HG02973 (cell line): Measurements from ENCODE around the gene SCT.

Experiments used
- ATAC-seq: cut with Tn5 transposase; IDR thresholded peaks from one replicate; pipeline ENCODE4 v1.9.1; 2021; ENCODE audit warnings: moderate library complexity; ENCODE audit not compliant: unreplicated experiment

The SCT gene

DNA sequence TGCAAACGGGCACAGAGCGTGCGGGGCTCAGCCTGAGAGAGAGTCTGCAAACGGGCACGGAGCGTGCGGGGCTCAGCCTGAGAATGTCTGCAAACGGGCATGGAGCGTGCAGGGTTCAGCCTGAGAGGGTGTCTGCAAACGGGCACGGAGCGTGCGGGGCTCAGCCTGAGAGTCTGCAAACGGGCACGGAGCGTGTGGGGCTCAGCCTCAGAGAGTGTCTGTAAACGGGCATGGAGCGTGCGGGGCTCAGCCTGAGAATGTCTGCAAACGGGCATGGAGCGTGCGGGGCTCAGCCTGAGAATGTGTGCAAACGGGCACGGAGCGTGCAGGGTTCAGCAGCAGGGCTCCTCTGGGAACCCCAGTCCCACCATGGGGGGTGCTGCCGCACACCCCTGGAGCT lies 37.2 kb downstream of the SCT start:
- ATAC-seq: no peak

DNA sequence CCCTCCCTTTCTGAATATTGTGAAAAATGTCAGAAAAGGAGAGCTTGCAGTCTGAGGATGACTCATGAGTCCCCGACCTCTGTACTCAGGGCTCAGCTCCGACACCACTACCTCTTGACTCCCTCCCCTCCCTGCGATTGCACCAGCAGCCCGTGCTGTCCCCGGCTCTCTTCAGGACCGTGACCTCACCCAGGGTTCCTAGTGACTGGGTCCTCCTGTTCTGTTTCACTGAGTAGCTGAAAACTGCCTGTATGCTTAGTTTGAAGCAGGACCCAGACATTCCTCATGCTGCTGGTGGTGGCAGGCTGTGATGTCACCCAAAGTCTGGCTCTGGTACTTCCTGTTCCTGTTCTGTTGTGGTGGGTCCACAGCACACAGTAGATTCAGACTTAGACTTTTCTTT lies 39.0 kb downstream of the SCT start:
- ATAC-seq: no peak

DNA sequence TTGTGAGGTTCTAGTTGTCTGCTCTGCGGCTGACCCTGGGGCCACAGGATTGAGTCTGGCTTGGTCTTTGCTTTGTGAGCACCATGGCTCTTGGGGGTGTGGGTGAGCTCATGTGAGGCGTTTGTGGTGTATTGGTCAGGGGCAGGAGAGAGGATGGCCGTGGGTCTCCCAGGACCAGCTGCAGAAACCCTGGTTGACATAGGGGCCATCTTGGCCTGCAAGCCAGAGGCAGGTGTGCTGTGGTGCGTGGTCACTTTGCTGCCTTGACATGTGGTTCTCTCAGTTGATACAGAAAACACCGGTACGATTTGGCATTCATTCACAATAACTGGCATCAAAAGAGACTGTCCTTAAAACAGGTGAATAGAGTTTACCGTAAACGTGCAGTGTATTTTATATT lies 39.4 kb downstream of the SCT start:
- ATAC-seq: no peak

DNA sequence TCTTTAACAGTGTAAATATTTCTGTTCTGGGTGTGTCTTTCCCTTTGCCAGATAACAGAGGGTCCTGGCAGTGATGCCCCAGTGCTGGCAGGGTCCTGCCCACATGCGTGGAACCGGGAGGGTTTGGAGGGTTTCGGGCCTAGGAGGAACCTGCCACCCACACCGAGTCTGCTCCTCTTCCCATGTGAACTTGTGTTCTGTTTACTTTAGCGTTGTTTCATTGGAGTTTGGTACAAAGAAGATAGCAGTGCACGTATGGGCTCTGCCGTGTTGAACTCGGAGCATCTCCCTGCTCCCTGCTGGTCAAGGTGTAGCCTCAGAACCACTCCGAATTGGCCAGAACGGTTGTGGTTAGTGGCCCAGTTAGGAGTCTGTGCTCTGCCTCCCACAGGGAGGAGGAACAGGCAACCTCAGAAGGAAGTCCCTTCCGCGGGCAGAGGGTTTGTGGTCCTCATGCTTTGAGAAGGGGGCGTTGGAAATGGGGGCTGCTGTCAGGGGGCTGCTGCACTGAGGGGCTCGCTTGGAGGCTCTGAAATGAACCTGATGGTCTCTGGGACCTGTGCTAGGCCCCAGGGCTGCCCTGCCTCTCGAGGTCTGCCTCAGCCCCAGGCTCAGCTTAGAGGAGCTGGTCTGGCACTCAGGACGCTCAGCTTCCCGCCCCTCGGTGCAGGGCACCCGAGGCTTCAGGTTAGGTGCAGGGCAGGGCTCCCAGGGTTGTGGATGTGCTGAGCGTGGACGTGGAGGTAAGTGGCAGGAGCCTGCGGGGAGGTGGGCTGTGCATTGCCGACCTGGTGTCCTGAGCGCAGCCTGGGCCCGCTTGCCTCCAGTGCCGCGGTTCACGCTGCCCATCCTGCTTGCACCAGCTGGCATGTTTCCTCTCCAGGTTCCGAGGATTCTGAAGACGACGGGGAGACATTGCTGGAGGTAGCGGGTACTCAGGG lies 40.3 kb downstream of the SCT start:
- no peak for ATAC-seq

DNA sequence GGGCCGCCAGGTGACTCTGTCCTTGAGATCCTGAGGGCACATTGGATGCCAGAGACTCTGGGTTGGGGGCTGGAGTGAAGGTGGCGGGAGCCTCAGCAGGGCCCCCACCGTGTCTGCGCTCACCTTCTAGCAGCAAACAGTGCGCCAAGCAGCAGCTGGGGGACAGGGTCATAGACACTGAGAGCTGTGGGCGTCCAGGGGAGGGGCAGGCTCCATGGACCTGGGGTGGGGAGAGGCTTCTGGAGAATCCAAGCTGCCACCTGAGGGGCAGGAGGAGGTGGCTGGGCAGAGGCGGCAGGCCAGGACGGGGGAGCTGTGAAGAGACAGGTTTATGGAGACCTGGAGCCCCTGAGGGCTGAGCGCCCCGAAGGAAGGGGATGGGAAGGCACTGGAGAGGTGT lies 42.7 kb downstream of the SCT start:
- no peak for ATAC-seq

DNA sequence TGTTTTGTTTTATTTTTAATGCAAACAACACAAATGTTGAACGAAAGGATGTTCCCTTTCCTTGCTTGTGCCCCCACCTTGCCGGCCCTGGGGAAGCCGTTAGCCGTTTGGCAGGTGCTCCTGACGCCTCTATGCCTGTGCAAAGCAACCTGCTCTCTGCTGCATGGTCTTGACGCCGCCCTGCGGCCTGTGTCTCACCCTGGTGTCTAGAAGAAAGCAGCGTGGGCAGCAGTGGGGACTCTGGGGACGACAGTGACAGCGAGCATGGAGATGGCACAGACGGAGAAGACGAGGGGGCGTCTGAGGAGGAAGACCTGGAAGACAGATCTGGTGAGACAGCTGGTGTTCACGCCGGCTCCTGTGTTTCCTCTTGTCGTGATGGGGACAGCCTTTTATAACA lies 45.2 kb downstream of the SCT start:
- ATAC-seq: no peak

DNA sequence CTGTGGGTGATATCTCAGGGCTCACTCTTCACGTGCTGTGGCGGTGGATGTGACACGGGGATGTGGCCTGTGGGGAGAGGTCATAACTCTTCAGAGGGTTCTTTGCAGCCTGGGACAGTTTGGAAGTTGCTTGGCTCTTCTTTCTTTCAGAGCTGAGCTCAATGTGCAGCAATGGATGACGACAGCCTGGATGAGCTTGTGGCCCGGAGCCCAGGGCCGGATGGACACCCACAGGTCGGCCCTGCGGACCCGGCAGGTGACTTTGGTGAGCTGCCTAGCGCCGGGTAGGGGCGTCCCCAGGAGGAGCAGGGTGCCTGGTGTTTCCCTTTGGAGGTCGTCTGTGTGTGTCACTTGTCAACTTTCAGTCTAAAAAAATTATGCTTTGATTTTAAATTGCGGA lies 45.6 kb downstream of the SCT start:
- ATAC-seq: no peak

DNA sequence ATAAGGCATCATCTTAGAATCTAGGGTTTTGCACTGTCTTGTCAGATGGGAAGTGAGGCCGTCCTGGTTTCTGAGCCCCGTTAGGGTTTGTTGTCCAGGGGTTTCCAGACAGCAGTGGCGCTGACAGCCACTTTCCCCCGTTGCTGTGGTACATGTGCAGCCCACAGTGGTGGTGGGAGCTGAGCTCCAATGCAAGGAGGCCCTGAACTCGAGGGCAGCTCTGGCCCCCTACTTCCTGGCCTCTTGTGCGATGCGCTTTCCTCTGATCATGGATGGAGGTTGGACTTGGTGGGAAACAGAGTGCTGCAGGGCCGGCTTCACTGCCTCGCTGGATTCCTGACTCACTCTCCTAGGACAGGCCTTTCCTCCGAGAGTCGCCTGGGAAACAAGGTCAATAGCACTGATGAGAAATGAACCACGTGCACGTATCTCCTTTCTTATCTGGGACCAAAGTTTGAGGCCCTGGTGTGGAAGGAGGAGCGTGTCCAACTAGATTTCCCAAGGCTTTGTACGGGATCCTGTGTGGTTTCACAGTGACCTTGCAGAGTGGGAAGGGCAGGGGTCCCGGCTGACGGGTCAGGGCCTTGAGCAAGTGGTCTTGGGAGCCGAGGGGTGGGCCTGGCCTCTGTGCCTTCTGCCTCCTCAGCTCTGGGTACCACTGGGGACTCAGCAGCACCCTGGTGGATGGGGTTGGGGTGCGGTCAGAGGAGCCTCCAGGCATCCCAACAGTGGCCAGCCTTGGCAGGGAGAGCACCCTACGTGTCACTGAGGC lies 47.0 kb downstream of the SCT start:
- no peak for ATAC-seq

DNA sequence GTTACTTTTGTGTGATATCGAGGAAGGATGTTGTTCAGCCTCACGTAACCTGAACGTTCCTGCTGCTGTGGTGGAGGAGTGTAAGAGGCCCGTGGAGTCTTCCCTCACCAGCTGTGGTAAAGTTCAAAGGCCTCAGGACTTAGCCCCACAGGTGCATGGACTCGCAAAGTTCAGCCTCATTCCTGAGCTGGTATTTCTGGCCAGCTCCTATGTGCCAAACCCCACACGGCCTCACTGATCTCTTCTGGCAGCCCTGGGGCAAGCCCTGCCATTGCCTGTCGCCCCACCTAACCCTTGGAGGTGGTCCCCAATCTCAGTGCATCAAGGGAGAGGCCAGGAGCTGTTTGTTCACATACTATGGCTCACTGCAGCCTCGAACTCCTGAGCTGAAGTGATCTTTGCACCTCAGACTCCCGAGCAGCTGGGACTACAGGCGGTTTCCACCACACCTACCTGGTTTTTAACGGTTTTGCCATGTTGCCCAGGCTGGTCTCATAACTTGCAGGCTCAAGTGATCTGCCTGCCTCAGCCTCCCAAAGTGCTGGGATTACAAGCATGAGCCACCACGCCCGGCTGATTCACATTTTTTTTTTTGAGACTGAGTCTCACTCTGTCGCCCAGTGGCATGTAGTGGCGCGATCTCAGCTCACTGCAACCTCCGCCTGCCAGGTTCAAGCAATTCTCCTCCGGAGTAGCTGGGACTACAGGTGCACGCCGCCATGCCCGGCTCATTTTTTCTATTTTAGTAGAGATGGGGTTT lies 48.5 kb downstream of the SCT start:
- ATAC-seq: no peak

DNA sequence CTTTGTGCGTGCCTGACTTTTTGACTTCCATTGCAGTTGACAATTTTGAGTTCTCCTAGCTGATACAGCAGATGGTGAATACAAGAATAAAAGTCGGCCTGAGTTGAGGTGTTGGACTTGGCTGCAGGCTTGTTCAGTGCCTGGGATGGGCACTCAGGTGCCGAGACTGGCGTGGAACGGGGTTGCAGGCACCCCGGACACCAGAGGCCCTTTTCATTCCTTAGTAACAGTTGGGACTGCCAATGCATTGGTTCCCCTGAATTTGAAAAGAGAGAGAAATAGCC lies 49.4 kb downstream of the SCT start:
- ATAC-seq: no peak

DNA sequence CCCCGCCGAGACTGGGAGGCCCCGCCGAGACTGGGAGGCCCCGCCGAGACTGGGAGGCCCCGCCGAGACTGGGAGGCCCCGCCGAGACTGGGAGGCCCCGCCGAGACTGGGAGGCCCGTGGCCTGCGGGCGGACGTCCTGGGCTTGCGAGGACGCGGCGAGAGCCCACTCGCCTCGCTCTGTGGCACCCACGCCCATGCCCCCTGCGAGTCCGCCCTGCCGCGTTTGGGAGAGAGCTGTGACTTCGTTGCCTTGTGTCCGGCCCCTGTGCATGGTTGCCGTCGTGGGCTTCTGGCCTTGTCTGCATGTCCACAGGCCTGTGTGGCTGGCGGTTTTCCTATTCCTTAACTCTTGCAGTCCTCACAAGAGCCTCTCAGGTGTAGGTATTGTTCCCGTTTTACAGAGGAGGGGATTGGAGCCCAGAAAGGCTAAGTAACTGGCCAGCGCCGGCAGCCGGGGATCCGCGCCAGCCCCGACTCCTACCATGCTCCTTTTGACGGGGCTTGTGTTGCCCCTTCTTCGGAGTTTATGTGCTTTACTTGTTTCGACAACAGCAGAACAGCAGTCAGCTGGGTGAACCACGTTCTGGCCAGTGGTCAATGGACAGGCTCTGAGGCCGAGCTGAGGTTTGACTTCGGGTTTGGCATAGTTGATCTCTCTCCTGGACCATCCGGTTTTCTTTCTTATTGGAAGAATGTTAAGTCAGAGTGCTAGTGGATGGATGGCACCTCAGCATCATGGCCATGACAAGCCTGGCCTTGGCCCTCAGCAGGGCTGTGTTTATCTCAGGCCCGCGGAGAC lies 50.0 kb downstream of the SCT start:
- ATAC-seq: no peak
